Pancreas (tissue), 10 donors: ENCODE results near the gene CRMP1. TPM values are rescaled to one million over a fixed set of nuclear protein-coding genes. Genes with fewer than 3 reads are reported as not detected.

Source experiments
- ATAC-seq, 4 donors: fragments of 200-7000 bp; cut with Tn5 transposase; one replicate each; pipeline versions ENCODE4 v1.8.0 to v1.9.1; 2020; ENCODE audit warnings: mild to moderate bottlenecking in 4 of 4, moderate library complexity in 4 of 4
- DNase-seq, 6 donors: peaks; one replicate each; pipeline ENCODE4 v3.0.0-alpha.2; 2020
- FAIRE-seq: peaks from 2 replicates; lab custom pipeline; 2012; peaks lifted over from hg19 to GRCh38; lab: Jason Lieb, UNC
- H3K27ac ChIP-seq, 4 donors: fragments of 200-600 bp; sonication (generic); 1 replicate in 3 of 4; 2 replicates in 1 of 4; pipeline versions ENCODE4 v1.5.0 to v1.8.0; 2020
- H3K27me3 ChIP-seq, 4 donors: fragments of 200-600 bp; one replicate each; pipeline ENCODE4 v1.8.0; 2021
- H3K36me3 ChIP-seq, 3 donors: fragments of 200-600 bp; sonication (generic) in 1 of 3; one replicate each; pipeline versions ENCODE4 v1.5.0 to v1.8.0; 2020 to 2021
- H3K4me1 ChIP-seq, 3 donors: fragments of 200-600 bp; one replicate each; pipeline ENCODE4 v1.8.0; 2021
- H3K4me3 ChIP-seq, 4 donors: fragments of 200-600 bp; sonication (generic) in 2 of 4; one replicate each; pipeline versions ENCODE4 v1.5.0 to v1.8.0; 2020 to 2021
- H3K9me3 ChIP-seq, 4 donors: fragments of 200-600 bp; one replicate each; pipeline ENCODE4 v1.8.0; 2021
- CTCF ChIP-seq, 4 donors: fragments of 200-600 bp; sonication (generic) in 3 of 4; IDR thresholded peaks; one replicate each; pipeline versions ENCODE4 v1.5.0 to v1.8.0; 2021; ENCODE audit warnings: antibody characterized with exemption in 4 of 4
- WGBS, 2 donors: extraction: QIAGEN DNeasy Blood & Tissue Kit; methylation state at CpG; one replicate each; pipeline ENCODE4 v1.1.7; 2013; 5-methylcytosine and 5-hydroxymethylcytosine counted together
- intact Hi-C, 3 donors: fragments of 100-400 bp; cut with DNase I; formaldehyde crosslinking; loops; one replicate each; pipeline versions ENCODE4 v1.11.1 to v1.14.2; 2022
- polyA plus RNA-seq, 2 donors: library from polyadenylated mRNA; stranded (reverse); fragments of 200-250 nt; gene quantifications; one replicate each; pipeline ENCODE4 v1.2.3, GENCODE V29; 2013
- total RNA-seq, 6 donors: library from RNA; stranded (reverse); fragmentation: NEBNext Ultra II Directional in 4 of 6; extraction: Animal tissue kit (Norgen Biotek cat#: 25700) in 4 of 6; gene quantifications; one replicate each; pipeline versions ENCODE4 v1.2.1 to v1.2.4, GENCODE V29; 2021 to 2023
- donor health status: healthy with polysubstance abuse.
- donor health status: DM: no; HTN: no; CAD: no; lungs with moderate emphysema.
- donor health status: DM: no; HTN: no; CAD: no.
- donor health status: control.
- donor health status: control.
- donor health status: Bipolar disorder and iron deficiency.
- donor health status: DM: yes; HTN: yes; CAD: no.
- donor health status: DM: no; HTN: no; CAD: no.
- donor health status: DM: no; HTN: no; CAD: no.
- donor health status: DM: yes; HTN: yes; CAD: no.

CRMP1 gene
- total and polyA plus RNA-seq, 8 donors, result 0.69 to 21.4 (median 2.6) TPM

DNA sequence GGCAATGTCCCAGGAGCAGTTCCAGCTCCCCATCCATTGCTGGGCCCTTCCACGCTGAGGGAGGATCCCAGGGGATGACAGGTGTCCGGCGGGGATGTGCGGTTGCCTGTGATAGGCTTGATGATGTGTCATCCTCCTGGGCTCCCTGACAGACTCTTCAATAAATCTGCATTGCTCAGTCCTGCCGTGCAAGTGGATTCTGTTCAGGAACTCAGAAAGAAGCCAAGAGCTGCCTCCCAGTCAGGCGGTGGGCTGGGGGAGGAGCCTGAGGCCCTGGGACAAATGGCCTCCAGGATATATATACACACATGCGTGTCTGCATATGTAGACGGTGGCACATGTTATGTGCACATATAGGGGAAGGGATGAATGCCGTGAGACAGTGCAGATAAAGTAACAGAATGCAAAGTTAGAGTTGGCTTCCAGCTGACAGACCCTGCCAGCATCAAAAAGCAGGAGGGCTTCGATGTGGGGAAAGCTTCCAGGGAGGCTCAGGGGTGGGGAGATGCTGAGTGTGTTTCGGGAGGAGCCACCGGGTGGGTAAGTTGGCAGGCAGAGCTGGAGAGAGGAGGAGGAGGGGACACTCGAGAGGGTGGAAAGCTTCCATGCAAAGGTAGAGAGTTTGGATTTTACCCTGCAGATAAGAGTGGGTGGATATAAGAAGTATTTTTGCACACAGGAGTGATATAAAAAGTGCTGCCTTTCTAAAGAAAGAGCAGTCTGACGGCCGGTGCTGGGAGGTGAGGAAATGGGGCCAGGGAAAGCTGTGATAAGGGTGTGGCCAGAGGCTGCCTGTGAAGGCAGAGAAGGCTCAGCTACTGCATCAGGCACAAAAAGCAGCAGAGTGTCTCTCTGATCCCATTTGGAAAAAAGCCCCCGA lies 28.5 kb upstream of the CRMP1 start:
- no peaks in the 10 kb centered on the region for H3K4me1 ChIP-seq
- FAIRE-seq, result no peak
- H3K27me3 ChIP-seq, result no peaks in the 10 kb centered on the region
- H3K9me3 ChIP-seq, result no peaks in the 10 kb centered on the region
- intact Hi-C loops, result no loop called here
- no peak overlapping the region for H3K4me3 ChIP-seq
- 28 to 37% methylated on average over 16 of the region's 16 CpGs for WGBS, 2 donors
- no peaks in the 10 kb centered on the region for H3K36me3 ChIP-seq
- H3K27ac ChIP-seq, result no peak overlapping the region
- no peak for TF ChIP-seq CTCF (IDR thresholded peaks at IDR 0.05)
- no peak for ATAC-seq
- DNase-seq, result no peak

DNA sequence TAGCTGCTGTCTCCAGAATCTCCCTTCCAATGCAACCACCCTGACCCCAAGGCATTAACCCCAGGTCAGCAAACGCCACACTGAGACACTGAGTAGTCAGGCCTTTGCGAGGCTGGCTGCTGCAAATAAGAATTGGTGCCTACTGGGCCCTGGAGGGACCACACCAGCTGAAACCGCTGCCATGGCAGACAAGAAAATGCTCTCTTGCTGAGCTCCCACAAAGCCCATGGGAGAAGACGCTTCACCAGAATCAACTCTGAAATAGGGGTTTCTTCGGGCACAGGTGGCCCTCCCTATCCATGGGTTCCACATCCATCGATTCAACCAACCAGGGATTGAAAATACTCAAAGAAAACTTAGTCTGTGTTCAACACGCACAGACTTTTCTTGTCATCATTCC lies 26.7 kb upstream of the CRMP1 start:
- TF ChIP-seq CTCF (IDR thresholded peaks at IDR 0.05), result no peak
- 59 to 72% methylated on average over 7 of the region's 7 CpGs for WGBS, 2 donors
- DNase-seq, result no peak

GRCh38 chr4:5919044-5919443 lies 26.2 kb upstream of the CRMP1 start:
- no peak for FAIRE-seq
- intact Hi-C loops, result no loop called here

More for the DNA sequence above, 26.7 kb upstream of the CRMP1 start:
- H3K9me3 ChIP-seq, result no peaks in the 10 kb centered on the region
- H3K27ac ChIP-seq, result no peak overlapping the region
- H3K27me3 ChIP-seq, result no peaks in the 10 kb centered on the region
- ATAC-seq (no peak), FAIRE-seq (no peak)
- no peak overlapping the region for H3K4me3 ChIP-seq
- H3K36me3 ChIP-seq, result no peaks in the 10 kb centered on the region
- no peaks in the 10 kb centered on the region for H3K4me1 ChIP-seq
- intact Hi-C loops, result no loop called here

DNA sequence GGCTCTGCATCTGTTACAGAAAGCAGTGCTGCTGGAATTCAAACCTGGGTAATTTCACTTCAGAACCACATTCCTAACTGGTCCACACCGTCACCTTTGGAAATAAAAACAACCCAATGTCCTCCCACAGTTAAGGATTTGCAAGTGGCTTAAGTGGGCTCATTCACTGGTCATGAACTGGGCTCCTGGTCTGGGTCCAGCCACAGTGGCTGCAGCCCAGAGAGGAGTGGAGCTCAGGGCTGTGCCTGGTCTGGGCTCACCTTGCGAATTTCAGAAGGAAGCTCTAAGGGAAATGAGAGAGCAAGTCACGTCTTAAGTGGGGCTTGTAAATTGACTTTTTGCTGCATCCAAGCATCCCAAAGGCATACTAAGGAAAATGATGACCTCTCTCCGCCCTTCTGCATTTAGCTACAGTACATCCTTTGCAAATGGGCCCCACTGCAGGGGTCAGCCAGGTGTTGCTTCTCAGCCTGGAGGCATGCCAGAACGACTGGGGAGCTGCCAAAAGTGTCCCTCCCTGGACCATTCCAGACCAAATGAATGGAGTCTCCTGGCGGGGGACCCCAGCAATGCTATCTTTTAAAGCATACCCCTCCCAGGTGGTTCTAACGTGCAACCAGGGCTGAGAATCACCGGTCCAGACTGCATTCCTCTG lies 25.6 kb upstream of the CRMP1 start:
- no peak for TF ChIP-seq CTCF (IDR thresholded peaks at IDR 0.05)
- H3K9me3 ChIP-seq, result no peaks in the 10 kb centered on the region
- ATAC-seq (no peak), DNase-seq (no peak), FAIRE-seq (no peak)
- H3K36me3 ChIP-seq, result no peaks in the 10 kb centered on the region
- H3K27me3 ChIP-seq, result no peaks in the 10 kb centered on the region
- H3K4me3 ChIP-seq, result no peak overlapping the region
- intact Hi-C loops, result no loop called here
- WGBS, 2 donors, result 37 to 47% methylated on average over 8 of the region's 8 CpGs
- H3K4me1 ChIP-seq, result no peaks in the 10 kb centered on the region
- H3K27ac ChIP-seq, result no peak overlapping the region

More at GRCh38 chr4:5919044-5919443, 26.2 kb upstream of the CRMP1 start:
- no peaks in the 10 kb centered on the region for H3K27me3 ChIP-seq
- TF ChIP-seq CTCF (IDR thresholded peaks at IDR 0.05), result no peak
- H3K9me3 ChIP-seq, result no peaks in the 10 kb centered on the region
- no peak overlapping the region for H3K4me3 ChIP-seq
- 62 to 64% methylated on average over 8 of the region's 8 CpGs for WGBS, 2 donors
- H3K4me1 ChIP-seq, result no peaks in the 10 kb centered on the region
- H3K27ac ChIP-seq, result no peak overlapping the region
- no peak for DNase-seq
- H3K36me3 ChIP-seq, result no peaks in the 10 kb centered on the region
- ATAC-seq, result no peak
